ENCODE measurements around the gene VAMP7. TPM values are rescaled to one million over a fixed set of nuclear protein-coding genes. Genes with fewer than 3 reads are reported as not detected.
"Not testable (repeated sequence)": the region's sequence is repeated elsewhere in the genome, so short reads cannot be mapped to it uniquely, and the experiment has no call there.

The VAMP7 gene
- 43.4 and 46.0 TPM in 2 replicates for polyA plus RNA-seq
- 28.5 and 36.5 TPM in 2 replicates for polyA minus RNA-seq

- no peak for TF ChIP-seq TAF1 (IDR thresholded peaks at IDR 0.05; ENCODE audit: low read depth)
- no peak for TF ChIP-seq CTCF (IDR thresholded peaks at IDR 0.05; ENCODE audit: poor library complexity, severe bottlenecking)
- no peak for TF ChIP-seq SMC3 (conservative IDR thresholded peaks at IDR 0.05; ENCODE audit: poor library complexity)
- TF ChIP-seq MXI1 (conservative IDR thresholded peaks at IDR 0.05; ENCODE audit: poor library complexity, severe bottlenecking), result peak; percentile 66
- no peak for TF ChIP-seq REST (IDR thresholded peaks at IDR 0.05; ENCODE audit: borderline replicate concordance)
- no peak for TF ChIP-seq EZH2 (IDR thresholded peaks at IDR 0.05; ENCODE audit: borderline replicate concordance, insufficient read depth, low read length, poor library complexity, severe bottlenecking)
- TF ChIP-seq EP300 (conservative IDR thresholded peaks at IDR 0.05; ENCODE audit: poor library complexity, severe bottlenecking), result peak; percentile 36
- TF ChIP-seq POLR2AphosphoS5 (IDR thresholded peaks at IDR 0.05), result peak; percentile 68
- TF ChIP-seq RAD21 (conservative IDR thresholded peaks at IDR 0.05), result no peak
- Histone ChIP-seq H3K36me3 (ENCODE audit: insufficient read depth, low read length) (no peaks in the 10 kb centered on the region), H3K9ac (ENCODE audit: low read length) (peak within 1 kb of the TSS; percentile 68), H3K27ac (ENCODE audit: low read length) (peak within 1 kb of the TSS; percentile 35), H3K79me2 (replicated peaks; ENCODE audit: insufficient read depth, low read length) (no peaks in the 10 kb centered on the region), H4K20me1 (ENCODE audit: insufficient read depth) (no peaks in the 10 kb centered on the region), H3F3A (ENCODE audit: insufficient read depth, low read length, poor library complexity, severe bottlenecking) (no peaks in the 10 kb centered on the region), H3K4me2 (ENCODE audit: low read length) (peak within 1 kb of the TSS; percentile 70), H2AFZ (ENCODE audit: low read depth, low read length) (peak within 1 kb of the TSS; percentile 73), H3K4me3 (ENCODE audit: low read length) (peak within 1 kb of the TSS; percentile 77), H3K9me3 (ENCODE audit: low read length) (no peaks in the 10 kb centered on the region), H3K27me3 (ENCODE audit: insufficient read depth, low read depth, low read length) (no peaks in the 10 kb centered on the region), H3K9me2 (ENCODE audit: insufficient read depth, low read length) (no peaks in the 10 kb centered on the region)
Observed at GRCh38 chrX:155881158-155881993, at the start of gene VAMP7. Gene VAMP7, plus strand, starts transcription at chrX:155881345. Its CDS starts 8,122 bp downstream, at chrX:155889467.

- TF ChIP-seq REST (IDR thresholded peaks at IDR 0.05; ENCODE audit: borderline replicate concordance), result no peak
- no peak for TF ChIP-seq MXI1 (conservative IDR thresholded peaks at IDR 0.05; ENCODE audit: poor library complexity, severe bottlenecking)
Observed at GRCh38 chrX:155841232-155841631, 39.9 kb upstream of the VAMP7 start.

GRCh38 chrX:155851786-155852185 lies 29.4 kb upstream of the VAMP7 start:
- H4K20me1 ChIP-seq (ENCODE audit: insufficient read depth); H3K36me3 ChIP-seq (ENCODE audit: insufficient read depth, low read length); H3F3A ChIP-seq (ENCODE audit: insufficient read depth, low read length, poor library complexity, severe bottlenecking); H3K27ac ChIP-seq (ENCODE audit: low read length); H2AFZ ChIP-seq (ENCODE audit: low read depth, low read length); H3K27me3 ChIP-seq (ENCODE audit: insufficient read depth, low read depth, low read length); H3K4me2 ChIP-seq (ENCODE audit: low read length); H3K9me3 ChIP-seq (ENCODE audit: low read length); H3K9ac ChIP-seq (ENCODE audit: low read length); H3K4me3 ChIP-seq (ENCODE audit: low read length); H3K79me2 ChIP-seq (replicated peaks; ENCODE audit: insufficient read depth, low read length); H3K9me2 ChIP-seq (ENCODE audit: insufficient read depth, low read length): not testable (repeated sequence)

More at GRCh38 chrX:155841232-155841631, 39.9 kb upstream of the VAMP7 start:
- Histone ChIP-seq H3K36me3 (ENCODE audit: insufficient read depth, low read length) (no peaks in the 10 kb centered on the region), H4K20me1 (ENCODE audit: insufficient read depth) (no peaks in the 10 kb centered on the region), H3K27ac (ENCODE audit: low read length) (no peak overlapping the region), H3K79me2 (replicated peaks; ENCODE audit: insufficient read depth, low read length) (no peaks in the 10 kb centered on the region), H3K9ac (ENCODE audit: low read length) (no peak overlapping the region), H3K4me3 (ENCODE audit: low read length) (no peak overlapping the region), H2AFZ (ENCODE audit: low read depth, low read length) (no peak overlapping the region), H3K9me2 (ENCODE audit: insufficient read depth, low read length) (no peaks in the 10 kb centered on the region), H3F3A (ENCODE audit: insufficient read depth, low read length, poor library complexity, severe bottlenecking) (no peaks in the 10 kb centered on the region), H3K27me3 (ENCODE audit: insufficient read depth, low read depth, low read length) (no peaks in the 10 kb centered on the region), H3K9me3 (ENCODE audit: low read length) (no peaks in the 10 kb centered on the region), H3K4me2 (ENCODE audit: low read length) (no peak overlapping the region)

All from neural cell (in vitro differentiated cells).